Stimulated activated CD4-positive, alpha-beta T cell treated with anti-CD3 and anti-CD28 coated beads, Interleukin-1b, Interleukin-23, amount 100 ng/mL, for 1 hour (primary cell): ENCODE results near the gene ANXA6.
A peak's percentile ranks its signal among the peaks of the same experiment; 100 is the strongest.
"Not testable (repeated sequence)": the region's sequence is repeated elsewhere in the genome, so short reads cannot be mapped to it uniquely, and the experiment has no call there.

Source experiments
- DNase-seq, 2 donors: peaks; one replicate each; pipeline ENCODE4 v3.0.0-alpha.2; 2020; ENCODE audit warnings: low read depth in 2 of 2

The ANXA6 gene

GRCh38 chr5:151157426-151158286 is at the start of gene ANXA6:
TSS of gene ANXA6 (minus strand) at chr5:151157779. CDS start at chr5:151147901, 9,878 bp downstream.
- peak in 1 of 2 donors; percentile 34 for DNase-seq

- no peak for DNase-seq
Observed at GRCh38 chr5:151205411-151205810, 47.8 kb upstream of the ANXA6 start.

GRCh38 chr5:151204051-151204450 is 46.5 kb upstream of the ANXA6 start:
- DNase-seq: no peak

- DNase-seq: no peak
Observed at GRCh38 chr5:151202381-151203139, 45.0 kb upstream of the ANXA6 start.

- DNase-seq: no peak
Observed at GRCh38 chr5:151200913-151201595, 43.5 kb upstream of the ANXA6 start.

- DNase-seq: no peak
Observed at GRCh38 chr5:151199581-151200185, 42.1 kb upstream of the ANXA6 start.

- DNase-seq: no peak
Observed at GRCh38 chr5:151198861-151199260, 41.3 kb upstream of the ANXA6 start.

GRCh38 chr5:151197291-151197600 is 39.7 kb upstream of the ANXA6 start:
- not testable (repeated sequence) for DNase-seq

GRCh38 chr5:151196556-151197290 is 39.1 kb upstream of the ANXA6 start:
- no peak for DNase-seq

GRCh38 chr5:151195622-151196021 is 38.0 kb upstream of the ANXA6 start:
- DNase-seq: no peak

GRCh38 chr5:151192626-151193025 is 35.0 kb upstream of the ANXA6 start:
- no peak for DNase-seq

- DNase-seq: no peak
Observed at GRCh38 chr5:151191661-151192060, 34.1 kb upstream of the ANXA6 start.

GRCh38 chr5:151189151-151189550 is 31.6 kb upstream of the ANXA6 start:
- DNase-seq: no peak

GRCh38 chr5:151186538-151186937 is 29.0 kb upstream of the ANXA6 start:
- DNase-seq: no peak

- DNase-seq: no peak
Observed at GRCh38 chr5:151186052-151186451, 28.5 kb upstream of the ANXA6 start.

- DNase-seq: no peak
Observed at GRCh38 chr5:151184316-151185042, 26.9 kb upstream of the ANXA6 start.

- DNase-seq: no peak
Observed at GRCh38 chr5:151183456-151184245, 26.1 kb upstream of the ANXA6 start.

GRCh38 chr5:151182976-151183375 is 25.4 kb upstream of the ANXA6 start:
- no peak for DNase-seq

- DNase-seq: no peak
Observed at GRCh38 chr5:151182524-151182900, 24.9 kb upstream of the ANXA6 start.
